ENCODE measurements around the gene TNPO1. TPM values are rescaled to one million over a fixed set of nuclear protein-coding genes. Genes with fewer than 3 reads are reported as not detected.

TNPO1 gene
- total RNA-seq, 2 donors from 2014 or later: 133 to 141 TPM

DNA sequence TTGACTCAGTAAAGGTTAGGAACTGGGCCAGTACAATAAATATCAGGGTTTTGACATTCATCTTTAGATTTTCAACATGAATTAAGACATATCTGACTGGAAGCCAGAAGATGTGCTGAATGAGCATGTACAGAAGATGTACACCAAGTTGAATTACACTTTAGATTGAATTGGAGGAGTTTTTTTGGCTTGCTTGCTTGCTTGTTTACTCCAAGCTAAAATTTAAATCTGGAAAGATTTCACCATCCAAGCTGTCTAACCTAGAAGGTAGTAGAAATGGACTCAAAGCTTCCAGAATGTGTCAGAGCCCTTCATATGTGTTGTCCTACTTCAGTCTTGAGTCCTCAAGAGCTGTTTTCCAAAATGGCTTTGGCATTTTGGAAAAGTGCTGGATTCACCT, 90.3 kb downstream of the TNPO1 start:
- Mint-ChIP-seq H3K4me3 (no peak overlapping the region), H3K9me3 (no peaks in the 10 kb centered on the region), H3K4me1 (no peaks in the 10 kb centered on the region), H3K36me3 (ENCODE audit: low read depth) (peaks cover 65% of the 10 kb centered on the region), H3K27me3 (ENCODE audit: insufficient read depth) (no peaks in the 10 kb centered on the region), H3K27ac (no peak overlapping the region)
- H3K27me3 ChIP-seq (ENCODE audit: control insufficient read depth, insufficient read depth, low read length, poor library complexity, severe bottlenecking): no peaks in the 10 kb centered on the region
- TF ChIP-seq, protein P1, sequence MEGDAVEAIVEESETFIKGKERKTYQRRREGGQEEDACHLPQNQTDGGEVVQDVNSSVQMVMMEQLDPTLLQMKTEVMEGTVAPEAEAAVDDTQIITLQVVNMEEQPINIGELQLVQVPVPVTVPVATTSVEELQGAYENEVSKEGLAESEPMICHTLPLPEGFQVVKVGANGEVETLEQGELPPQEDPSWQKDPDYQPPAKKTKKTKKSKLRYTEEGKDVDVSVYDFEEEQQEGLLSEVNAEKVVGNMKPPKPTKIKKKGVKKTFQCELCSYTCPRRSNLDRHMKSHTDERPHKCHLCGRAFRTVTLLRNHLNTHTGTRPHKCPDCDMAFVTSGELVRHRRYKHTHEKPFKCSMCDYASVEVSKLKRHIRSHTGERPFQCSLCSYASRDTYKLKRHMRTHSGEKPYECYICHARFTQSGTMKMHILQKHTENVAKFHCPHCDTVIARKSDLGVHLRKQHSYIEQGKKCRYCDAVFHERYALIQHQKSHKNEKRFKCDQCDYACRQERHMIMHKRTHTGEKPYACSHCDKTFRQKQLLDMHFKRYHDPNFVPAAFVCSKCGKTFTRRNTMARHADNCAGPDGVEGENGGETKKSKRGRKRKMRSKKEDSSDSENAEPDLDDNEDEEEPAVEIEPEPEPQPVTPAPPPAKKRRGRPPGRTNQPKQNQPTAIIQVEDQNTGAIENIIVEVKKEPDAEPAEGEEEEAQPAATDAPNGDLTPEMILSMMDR (conservative IDR thresholded peaks at IDR 0.05): no peak
- H3K9me3 ChIP-seq (ENCODE audit: control insufficient read depth, low read length): no peaks in the 10 kb centered on the region
- peaks cover 91% of the 10 kb centered on the region for H3K36me3 ChIP-seq (ENCODE audit: control insufficient read depth, insufficient read depth, low read length)
- no peak overlapping the region for H3K27ac ChIP-seq (ENCODE audit: low read depth, low read length)
- no peak for DNase-seq
- no peak overlapping the region for H3K4me3 ChIP-seq (ENCODE audit: low read length)
- no peaks in the 10 kb centered on the region for H3K4me1 ChIP-seq (ENCODE audit: control insufficient read depth, insufficient read depth, low read length)
- no peak overlapping the region for H3K9ac ChIP-seq (ENCODE audit: extremely low read depth, low read length, poor library complexity, severe bottlenecking)

DNA sequence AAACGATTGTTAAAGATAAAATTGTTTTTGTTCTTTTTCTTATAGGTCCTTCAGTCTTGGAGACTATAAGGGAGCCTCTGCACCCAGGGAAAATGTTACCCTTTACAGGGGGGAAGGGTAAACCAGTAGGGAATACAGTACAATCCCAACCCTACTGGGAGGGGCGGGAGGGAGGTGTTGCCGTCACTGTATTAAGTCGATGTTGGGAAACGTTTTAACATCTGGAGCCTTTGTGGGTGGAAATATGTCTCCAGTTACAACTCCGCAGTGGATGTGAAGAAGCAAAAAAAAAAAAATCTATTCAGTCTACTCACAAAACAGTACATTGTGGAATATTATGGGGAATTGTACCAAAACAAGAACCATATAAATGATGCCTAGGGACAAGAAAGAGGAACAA, 92.2 kb downstream of the TNPO1 start:
- no peak overlapping the region for H3K9ac ChIP-seq (ENCODE audit: extremely low read depth, low read length, poor library complexity, severe bottlenecking)
- H3K36me3 ChIP-seq (ENCODE audit: control insufficient read depth, insufficient read depth, low read length): peaks cover 87% of the 10 kb centered on the region
- H3K36me3 Mint-ChIP-seq (ENCODE audit: low read depth): peaks cover 48% of the 10 kb centered on the region
- no peak overlapping the region for H3K27ac Mint-ChIP-seq
- no peaks in the 10 kb centered on the region for H3K4me1 ChIP-seq (ENCODE audit: control insufficient read depth, insufficient read depth, low read length)
- WGBS, 2 experiments (ENCODE audit: insufficient coverage in 1 of 2, insufficient read length in 1 of 2): 99 to 100% methylated on average over 1 to 6 of the region's 6 CpGs
- no peak for DNase-seq
- no peaks in the 10 kb centered on the region for H3K4me1 Mint-ChIP-seq
- H3K27me3 Mint-ChIP-seq (ENCODE audit: insufficient read depth): no peaks in the 10 kb centered on the region
- H3K4me3 Mint-ChIP-seq: no peak overlapping the region
- TF ChIP-seq, protein P1 (conservative IDR thresholded peaks at IDR 0.05): no peak
- H3K27me3 ChIP-seq (ENCODE audit: control insufficient read depth, insufficient read depth, low read length, poor library complexity, severe bottlenecking): no peaks in the 10 kb centered on the region
- no peaks in the 10 kb centered on the region for H3K9me3 Mint-ChIP-seq
- no peaks in the 10 kb centered on the region for H3K9me3 ChIP-seq (ENCODE audit: control insufficient read depth, low read length)
- H3K4me3 ChIP-seq (ENCODE audit: low read length): no peak overlapping the region
- no peak overlapping the region for H3K27ac ChIP-seq (ENCODE audit: low read depth, low read length)

DNA sequence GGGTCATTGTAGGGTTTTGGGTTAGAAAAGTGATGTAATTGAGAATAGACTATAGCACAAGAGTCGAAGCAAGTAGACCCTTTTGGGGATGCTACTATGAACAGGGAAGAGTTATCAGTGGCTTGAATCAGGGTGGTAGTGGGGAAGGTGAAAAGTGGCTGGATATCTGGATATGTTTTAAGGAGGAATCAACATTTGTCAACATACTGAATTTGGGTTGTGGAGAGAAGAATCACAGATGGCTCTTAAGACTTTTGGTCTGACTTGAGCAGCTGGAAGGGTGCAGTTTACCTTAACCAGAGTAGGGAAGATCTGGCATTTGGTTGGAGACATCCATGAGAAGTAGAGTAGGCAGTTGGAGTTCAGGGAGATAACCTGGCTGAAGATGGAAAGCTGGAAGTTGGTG, 100.9 kb downstream of the TNPO1 start:
- no peak overlapping the region for H3K9ac ChIP-seq (ENCODE audit: extremely low read depth, low read length, poor library complexity, severe bottlenecking)
- H3K27me3 ChIP-seq (ENCODE audit: control insufficient read depth, insufficient read depth, low read length, poor library complexity, severe bottlenecking): no peaks in the 10 kb centered on the region
- TF ChIP-seq, protein P1 (conservative IDR thresholded peaks at IDR 0.05): no peak
- Mint-ChIP-seq H3K4me1 (no peaks in the 10 kb centered on the region), H3K27ac (no peak overlapping the region), H3K4me3 (no peak overlapping the region), H3K27me3 (ENCODE audit: insufficient read depth) (no peaks in the 10 kb centered on the region), H3K9me3 (no peaks in the 10 kb centered on the region), H3K36me3 (ENCODE audit: low read depth) (peaks cover 2% of the 10 kb centered on the region)
- no peaks in the 10 kb centered on the region for H3K9me3 ChIP-seq (ENCODE audit: control insufficient read depth, low read length)
- 90 to 100% methylated on average over 1 of the region's 1 CpG for WGBS, 2 experiments (ENCODE audit: insufficient coverage in 1 of 2, insufficient read length in 1 of 2)
- H3K4me3 ChIP-seq (ENCODE audit: low read length): no peak overlapping the region
- peaks cover 9% of the 10 kb centered on the region for H3K36me3 ChIP-seq (ENCODE audit: control insufficient read depth, insufficient read depth, low read length)
- no peaks in the 10 kb centered on the region for H3K4me1 ChIP-seq (ENCODE audit: control insufficient read depth, insufficient read depth, low read length)
- no peak for DNase-seq
- no peak overlapping the region for H3K27ac ChIP-seq (ENCODE audit: low read depth, low read length)

All from endodermal cell (in vitro differentiated cells).